ENCODE measurements around the gene DOCK1.

Gene DOCK1

DNA sequence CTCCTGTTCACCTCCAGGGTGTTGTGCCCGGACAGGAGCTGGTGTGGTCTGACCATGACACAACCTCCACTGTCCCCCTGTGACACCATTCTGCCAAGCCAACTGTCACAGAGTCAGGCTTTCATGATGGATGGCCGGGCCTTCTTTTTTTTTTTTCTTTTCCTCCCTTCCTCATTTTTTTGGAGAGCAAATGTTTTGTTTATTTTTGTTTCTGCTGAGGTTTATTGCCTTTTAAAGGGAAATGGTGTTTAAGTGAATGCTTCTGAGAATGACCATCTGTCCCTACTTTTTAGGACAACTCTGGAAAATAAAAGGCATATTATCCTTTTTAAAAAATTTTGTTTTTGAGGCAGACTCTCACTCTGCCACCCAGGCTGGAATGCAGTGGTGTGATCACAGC lies 528.8 kb downstream of the DOCK1 start:
- in situ Hi-C loops (cut with HindIII; ENCODE audit: low sequenced_read_pairs), result no loop called here

DNA sequence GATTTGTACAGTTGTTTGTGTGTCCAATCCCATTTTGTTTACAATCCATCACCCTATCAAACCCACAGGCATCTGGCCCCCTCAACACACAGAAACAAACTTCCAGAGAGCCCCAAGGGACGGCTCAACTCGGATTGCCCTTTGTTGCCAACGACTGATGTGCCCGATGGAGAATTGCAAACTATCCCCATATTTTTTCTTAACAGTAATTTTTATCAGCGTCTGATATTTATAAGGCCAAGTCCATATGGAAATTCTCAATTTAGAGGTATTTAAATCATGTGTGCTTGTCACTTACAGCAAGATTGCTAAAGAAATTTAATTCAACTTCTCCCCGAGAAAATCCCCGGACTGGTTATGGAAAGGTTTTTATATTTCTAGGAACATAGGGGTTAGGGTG lies 530.0 kb downstream of the DOCK1 start:
- in situ Hi-C loops (cut with HindIII; ENCODE audit: low sequenced_read_pairs), result no loop called here

DNA sequence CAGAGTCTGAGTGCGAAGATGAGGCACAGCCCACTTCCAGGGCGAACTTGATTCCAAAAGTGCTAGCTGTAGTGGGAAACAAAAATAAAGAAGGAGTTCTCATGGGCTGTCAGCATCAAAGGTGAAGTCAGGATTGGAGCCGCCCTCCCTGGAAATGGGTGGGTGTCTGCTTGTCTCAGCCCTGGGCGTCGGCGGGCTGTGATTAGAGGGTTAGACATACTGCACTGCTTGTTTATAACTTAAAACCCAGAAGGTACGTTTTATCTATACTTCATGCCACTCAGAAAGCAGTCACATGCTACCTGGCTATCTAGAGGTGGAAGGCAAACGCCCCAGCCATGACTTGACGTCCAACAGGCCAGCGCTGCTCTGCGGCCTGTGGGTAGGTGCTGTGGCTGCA lies 535.1 kb downstream of the DOCK1 start:
- in situ Hi-C loops (cut with HindIII; ENCODE audit: low sequenced_read_pairs), result no loop called here

DNA sequence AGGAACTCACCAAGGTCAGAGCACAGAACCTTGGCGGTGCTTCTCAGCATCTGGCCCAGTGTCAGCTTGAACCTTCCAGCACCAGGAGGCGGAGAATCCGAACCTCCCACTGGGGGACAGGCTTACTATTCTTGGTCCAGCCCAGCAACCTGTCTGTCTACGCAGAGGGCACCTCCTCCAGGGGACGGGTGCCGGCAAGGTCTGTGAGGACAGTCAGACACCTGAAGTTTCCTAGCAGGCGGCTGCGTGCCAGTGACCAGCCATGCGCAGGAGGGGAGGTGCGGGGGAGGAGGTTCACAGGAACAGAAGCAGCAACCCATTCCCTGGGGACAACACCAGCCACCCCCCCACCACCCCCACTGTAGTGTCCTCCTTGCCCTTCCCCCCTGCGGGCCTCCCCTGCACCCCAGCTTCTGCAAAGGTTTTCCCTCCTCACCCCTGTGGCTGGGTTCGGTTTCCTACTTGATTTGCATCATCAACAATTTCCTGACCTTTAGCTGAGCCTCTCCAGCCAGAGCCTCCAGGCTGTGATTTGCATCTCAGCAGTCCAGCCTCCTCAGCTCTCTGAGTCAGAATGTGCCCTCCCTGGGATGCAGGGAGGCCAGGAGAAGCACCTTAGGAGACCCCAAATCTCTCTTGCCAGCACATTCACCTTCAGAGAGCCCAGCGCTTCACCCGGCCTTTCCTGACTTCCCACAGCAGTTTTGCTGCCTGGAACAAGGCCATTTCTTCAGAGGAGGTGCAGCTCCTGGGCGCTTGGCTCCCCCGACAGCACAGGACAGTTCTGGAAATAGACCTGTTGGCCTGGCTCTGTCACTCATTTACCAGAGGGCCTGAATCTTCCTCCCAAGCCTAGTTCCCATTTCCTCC lies 536.4 kb downstream of the DOCK1 start:
- in situ Hi-C loops (cut with HindIII; ENCODE audit: low sequenced_read_pairs), result no loop called here

DNA sequence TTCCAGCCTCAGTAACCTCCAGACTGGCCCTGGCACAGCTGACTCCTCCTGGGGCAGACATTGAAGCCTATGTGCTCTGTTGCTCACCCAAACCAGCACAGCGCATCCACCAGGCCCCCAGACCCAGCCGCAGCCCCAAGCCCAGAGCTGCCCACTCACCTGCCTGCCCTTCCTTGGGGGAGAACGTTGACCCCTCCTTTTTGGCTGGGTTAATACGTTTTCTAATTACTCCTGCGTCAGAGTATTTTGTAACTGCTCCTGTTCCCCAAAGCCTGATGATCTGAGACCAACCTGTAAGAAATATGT lies 536.9 kb downstream of the DOCK1 start:
- in situ Hi-C loops (cut with HindIII; ENCODE audit: low sequenced_read_pairs), result no loop called here

DNA sequence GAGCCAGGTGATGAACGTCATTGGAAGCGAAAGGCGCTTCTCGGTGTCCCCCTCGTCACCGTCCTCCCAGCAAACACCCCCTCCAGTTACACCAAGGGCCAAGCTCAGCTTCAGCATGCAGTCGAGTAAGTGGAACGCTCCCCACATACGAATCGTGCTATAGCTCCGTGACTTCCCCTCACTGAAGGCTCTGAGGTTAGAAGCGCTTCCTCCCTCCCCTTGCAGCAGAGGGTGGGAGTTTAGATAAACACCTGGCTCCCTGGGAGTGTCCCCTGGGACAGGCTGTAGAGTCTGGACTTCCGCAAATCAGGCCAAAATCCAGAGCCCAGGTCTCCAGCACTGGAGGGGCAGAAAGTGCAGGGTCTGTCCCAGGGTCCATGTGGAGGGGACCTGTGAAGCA lies 538.9 kb downstream of the DOCK1 start:
- in situ Hi-C loops (cut with HindIII; ENCODE audit: low sequenced_read_pairs), result no loop called here

GRCh38 chr10:127447197-127447596 lies 542.0 kb downstream of the DOCK1 start:
- in situ Hi-C loops (cut with HindIII; ENCODE audit: low sequenced_read_pairs), result no loop called here

DNA sequence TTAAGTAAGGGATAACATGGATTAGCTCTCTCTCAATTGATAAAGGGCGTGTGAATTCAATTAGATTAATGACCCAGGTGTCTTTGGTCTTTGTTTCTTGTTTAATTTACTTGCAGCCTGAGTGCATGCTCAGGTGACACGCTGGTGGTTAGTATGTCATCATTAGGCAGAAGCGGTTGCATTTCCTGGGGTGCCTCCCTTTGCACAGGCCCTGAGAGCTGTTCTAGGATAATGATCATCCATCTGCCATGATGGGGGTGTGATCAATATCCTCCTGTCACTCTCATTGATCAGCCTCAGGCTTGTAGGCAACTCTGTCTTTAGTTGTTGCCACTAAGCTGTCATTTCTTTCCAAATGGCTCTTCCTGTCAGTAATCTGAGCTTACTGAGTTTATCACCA lies 544.3 kb downstream of the DOCK1 start:
- in situ Hi-C loops (cut with HindIII; ENCODE audit: low sequenced_read_pairs), result no loop called here

GRCh38 chr10:127450644-127451043 lies 545.4 kb downstream of the DOCK1 start:
- in situ Hi-C loops (cut with HindIII; ENCODE audit: low sequenced_read_pairs), result no loop called here

DNA sequence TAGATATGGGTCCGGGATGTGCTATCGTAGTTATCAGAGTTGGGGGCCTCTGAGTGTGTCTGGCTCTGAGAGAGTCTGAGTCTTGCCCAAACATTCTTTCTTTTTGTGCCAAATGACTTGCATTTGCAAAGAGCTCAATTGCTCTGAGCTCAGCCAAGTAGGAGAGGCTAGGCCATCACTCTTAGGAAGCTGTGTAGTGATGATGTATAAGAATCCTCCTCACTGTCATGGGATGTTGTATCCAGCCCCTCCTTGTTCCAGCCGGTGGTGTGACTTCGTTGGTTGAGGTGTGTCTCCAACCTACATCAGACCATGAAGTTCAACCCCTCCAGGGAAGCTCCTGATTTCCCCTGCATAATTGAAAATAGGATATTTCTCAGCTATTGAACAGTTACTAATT lies 546.4 kb downstream of the DOCK1 start:
- in situ Hi-C loops (cut with HindIII; ENCODE audit: low sequenced_read_pairs), result no loop called here

DNA sequence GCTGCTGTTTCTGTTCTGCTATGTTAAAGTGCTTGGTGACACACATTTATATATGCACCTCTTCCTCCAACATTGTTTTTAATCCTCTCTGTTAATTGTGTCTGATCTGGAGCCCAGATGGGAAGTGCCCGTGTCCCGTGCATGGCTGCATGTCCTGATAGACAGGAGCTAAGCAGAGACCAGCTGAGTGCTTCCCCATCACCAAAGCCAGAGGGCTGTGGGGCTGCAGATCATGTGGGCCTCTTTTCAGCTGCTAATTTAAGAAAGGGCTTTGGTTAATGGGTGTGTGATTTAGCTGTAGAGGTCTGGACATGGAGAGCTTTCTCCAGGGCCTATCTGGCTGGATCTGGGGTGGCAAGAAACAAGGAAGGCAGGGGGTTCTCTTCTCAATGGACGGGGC lies 547.3 kb downstream of the DOCK1 start:
- in situ Hi-C loops (cut with HindIII; ENCODE audit: low sequenced_read_pairs), result no loop called here

DNA sequence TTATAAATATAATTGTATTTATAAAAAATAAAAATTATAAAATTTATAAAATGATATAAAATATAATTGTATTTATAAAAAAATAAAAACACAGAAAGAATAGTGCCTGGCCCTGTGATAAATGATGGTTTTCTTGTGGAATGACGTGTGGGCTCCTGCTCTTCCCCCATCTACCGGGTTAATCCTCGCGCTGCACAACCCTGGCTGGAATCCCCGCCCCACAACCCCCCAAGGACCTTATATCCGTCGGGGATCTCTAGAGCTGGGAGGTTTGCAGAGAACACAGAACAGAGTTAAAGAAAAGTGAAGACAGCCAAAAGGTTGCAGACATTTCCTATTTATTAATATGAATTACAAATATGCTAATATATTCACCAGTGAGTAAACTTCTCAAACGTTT lies 548.5 kb downstream of the DOCK1 start:
- in situ Hi-C loops (cut with HindIII; ENCODE audit: low sequenced_read_pairs), result no loop called here

- in situ Hi-C loops (cut with HindIII; ENCODE audit: low sequenced_read_pairs), result no loop called here
Observed at GRCh38 chr10:127456122-127456521, 550.9 kb downstream of the DOCK1 start.

DNA sequence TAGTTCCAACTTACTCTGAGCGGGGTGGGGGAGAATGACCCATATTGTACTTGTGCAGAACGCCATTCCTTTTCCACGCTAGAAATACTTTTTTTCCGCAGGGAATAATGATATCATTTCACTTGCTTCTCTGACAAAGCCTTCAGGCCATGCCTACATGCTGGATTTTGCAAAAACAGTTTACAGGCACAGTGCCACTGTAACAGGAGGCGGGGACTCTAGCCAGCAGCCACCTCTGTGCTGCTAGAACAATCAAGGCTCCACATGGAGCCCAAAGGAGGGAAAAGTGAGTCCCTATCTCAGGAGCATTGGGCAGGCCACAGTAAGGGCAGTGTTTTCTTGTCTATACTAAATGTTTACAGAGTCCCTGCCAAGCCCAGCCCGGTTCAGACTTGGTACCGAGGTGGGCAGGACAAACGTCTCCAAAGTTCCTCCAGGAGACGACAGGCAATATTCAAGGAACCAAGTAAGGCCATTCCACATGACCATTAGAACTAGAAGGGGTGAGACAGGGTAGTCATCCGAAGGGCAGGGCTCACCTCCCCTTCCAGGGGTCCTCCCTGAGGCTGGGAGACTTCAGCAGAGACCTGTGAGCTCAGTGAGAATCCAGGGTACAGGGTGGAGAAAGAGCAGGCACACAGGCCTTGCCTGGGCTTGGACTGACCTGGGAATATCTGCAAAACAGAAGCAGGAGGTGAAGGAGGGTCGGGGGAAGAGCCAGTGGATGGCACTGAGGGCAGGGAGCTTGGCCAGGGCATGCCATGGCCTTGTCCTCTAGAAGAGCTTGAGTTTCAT lies 553.0 kb downstream of the DOCK1 start:
- in situ Hi-C loops (cut with HindIII; ENCODE audit: low sequenced_read_pairs), result no loop called here

GRCh38 chr10:127458829-127459228 lies 553.6 kb downstream of the DOCK1 start:
- in situ Hi-C loops (cut with HindIII; ENCODE audit: low sequenced_read_pairs), result no loop called here

DNA sequence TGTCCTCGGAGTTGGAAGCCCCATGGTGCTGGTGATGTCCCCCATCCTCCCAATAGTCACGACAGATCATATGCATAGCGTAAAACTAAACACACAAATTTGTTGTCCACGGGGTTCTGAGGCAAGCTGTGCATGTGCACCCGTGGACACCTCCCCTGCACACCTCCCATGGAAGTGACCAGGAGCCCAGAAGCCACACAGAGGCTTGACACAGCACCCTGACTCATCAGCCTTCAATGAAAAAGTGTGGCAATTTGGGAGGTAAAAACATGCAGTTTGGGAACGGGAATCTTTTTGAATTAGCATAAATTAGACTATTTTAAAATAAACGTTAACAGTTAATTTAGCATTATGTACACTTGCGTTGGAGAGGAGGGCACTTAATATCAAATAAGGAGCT lies 554.7 kb downstream of the DOCK1 start:
- in situ Hi-C loops (cut with HindIII; ENCODE audit: low sequenced_read_pairs), result no loop called here

DNA sequence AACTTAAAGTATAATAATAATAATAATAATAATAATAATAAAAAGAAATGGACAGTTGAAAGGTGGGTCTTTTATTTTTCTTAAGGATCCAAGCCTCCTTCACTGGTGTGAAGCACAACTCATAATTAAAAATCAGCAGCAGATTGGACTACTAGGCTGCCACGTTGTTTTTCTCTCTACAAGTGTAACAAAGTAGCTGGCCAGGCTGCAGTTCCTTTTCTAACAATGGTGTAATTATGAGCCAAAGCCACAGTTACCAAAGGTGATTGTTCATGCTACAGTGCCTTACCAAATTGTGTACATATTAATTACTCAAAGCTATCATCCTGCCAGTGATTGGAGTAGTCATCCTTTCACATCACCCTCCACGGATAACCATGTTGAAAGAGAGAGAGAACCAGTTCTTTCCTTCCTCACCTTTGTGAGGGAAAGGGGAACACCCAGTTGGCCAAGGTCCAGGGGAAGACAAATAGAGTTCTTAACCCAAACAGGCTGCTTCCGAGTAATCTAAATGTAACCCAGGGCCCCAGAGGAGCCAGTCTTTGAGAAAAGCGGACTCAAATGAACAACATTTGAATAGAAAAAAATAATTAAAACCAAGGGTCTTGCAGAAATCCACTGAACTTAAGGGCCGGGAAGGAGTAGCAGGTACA lies 557.5 kb downstream of the DOCK1 start:
- in situ Hi-C loops (cut with HindIII; ENCODE audit: low sequenced_read_pairs), result no loop called here

GRCh38 chr10:127463548-127463947 lies 558.3 kb downstream of the DOCK1 start:
- in situ Hi-C loops (cut with HindIII; ENCODE audit: low sequenced_read_pairs), result no loop called here

DNA sequence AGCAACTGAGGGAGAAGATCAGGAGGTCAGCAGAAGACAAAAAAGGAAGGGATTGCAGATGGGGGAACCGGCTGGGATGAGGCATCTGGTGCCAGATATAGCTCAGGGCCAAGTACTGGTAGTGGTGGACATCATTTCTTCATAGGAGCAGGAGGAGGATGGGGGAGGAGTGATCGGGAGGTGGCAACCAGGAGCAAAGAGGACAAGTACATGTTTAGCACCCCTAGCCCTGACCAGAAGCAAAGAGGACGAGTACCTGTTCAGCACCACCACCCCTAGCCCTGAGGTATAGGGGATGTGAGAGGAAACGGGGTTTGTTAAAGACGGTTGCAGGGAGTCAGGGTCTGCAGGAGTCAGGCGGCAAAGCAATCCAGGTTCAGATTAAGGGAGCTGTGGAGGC lies 559.3 kb downstream of the DOCK1 start:
- in situ Hi-C loops (cut with HindIII; ENCODE audit: low sequenced_read_pairs), result no loop called here

GRCh38 chr10:127467811-127468210 lies 562.6 kb downstream of the DOCK1 start:
- in situ Hi-C loops (cut with HindIII; ENCODE audit: low sequenced_read_pairs), result no loop called here

DNA sequence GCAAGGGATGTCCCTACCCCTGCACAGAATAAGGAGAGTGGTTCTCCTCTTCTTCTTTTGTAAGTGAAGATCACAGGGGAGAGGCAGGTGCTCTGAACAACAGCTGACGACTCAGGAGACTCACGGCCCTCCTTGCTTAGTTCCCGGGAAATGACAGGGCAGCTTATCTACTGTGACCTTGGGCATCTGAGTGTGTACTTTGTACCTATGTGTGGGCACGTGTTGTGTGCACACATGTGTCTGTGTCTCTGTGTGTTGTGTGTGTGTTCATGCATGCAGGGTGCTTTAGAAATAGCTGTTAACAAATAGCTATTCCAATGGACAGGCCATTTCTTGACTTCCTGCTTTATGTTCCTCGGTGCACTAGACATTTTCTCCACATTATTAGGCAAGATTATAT lies 563.4 kb downstream of the DOCK1 start:
- in situ Hi-C loops (cut with HindIII; ENCODE audit: low sequenced_read_pairs), result no loop called here

DNA sequence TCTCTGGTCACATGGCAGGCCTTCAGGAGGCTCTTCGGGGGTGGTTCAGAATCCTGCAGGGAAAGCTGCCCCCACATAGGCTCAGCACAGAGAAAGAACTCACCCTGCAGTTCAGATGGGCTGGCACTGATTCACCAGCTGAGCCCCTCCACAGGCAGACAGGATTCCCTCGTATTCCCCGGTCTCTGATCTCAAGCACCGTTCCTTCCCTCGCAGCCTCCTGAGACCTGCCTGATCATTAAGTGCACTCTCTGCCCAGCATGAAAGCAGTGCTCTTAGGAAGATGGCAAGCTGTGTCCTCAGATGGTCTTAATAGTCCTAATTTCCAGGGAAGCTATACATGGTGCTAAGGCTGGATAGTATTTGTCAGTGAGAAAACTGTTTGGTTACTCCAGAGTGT lies 565.7 kb downstream of the DOCK1 start:
- in situ Hi-C loops (cut with HindIII; ENCODE audit: low sequenced_read_pairs), result no loop called here
